NCI-H2227 (cell line): ENCODE data around the gene OR52N5.
A peak's percentile ranks its signal among the peaks of the same experiment; 100 is the strongest.

Experiments
- DNase-seq: peaks from one replicate; lab custom pipeline; 2025; ENCODE audit not compliant: unreplicated experiment; lab: John Stamatoyannopoulos, UW

OR52N5 gene

GRCh38 chr11:5783255-5783654 lies at the start of gene OR52N5:
Gene OR52N5 (minus strand): TSS chr11:5783355. CDS start chr11:5778634, 4,721 bp downstream.
- no peak for DNase-seq

DNA sequence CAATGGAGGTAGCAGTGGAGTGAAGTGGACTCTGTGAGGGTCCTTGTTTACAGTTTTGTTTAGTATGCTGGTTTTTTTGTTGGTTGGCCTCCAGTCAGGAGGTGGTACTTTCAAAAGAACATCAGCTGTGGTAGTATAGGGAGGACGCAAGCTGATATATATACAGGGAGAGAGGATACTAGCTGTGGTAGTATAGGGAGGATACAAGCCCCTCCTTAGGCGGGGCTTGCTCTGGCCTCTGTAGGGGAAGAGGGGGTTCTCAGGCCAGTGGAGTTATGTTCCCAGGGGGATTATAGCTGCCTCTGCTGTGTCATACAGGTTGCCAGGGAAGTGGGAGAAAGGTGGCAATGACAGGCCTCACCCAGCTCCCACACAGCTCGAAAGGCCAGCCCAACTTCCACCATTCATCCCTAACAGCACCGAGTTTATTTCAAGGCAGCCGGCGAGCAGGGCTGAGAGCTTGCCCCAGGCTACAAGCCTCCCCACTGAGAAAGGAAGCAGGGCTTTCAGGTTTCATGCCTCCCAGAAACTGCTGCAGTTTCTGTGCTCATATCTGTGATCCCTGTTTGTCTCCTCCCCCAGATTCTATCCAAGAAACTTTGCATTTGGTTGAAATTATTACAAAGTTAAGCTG lies 48.2 kb upstream of the OR52N5 start:
- no peak for DNase-seq

- DNase-seq: no peak
Measured at GRCh38 chr11:5818245-5818886, 35.2 kb upstream of the OR52N5 start.

- DNase-seq: no peak
Measured at GRCh38 chr11:5815534-5815933, 32.4 kb upstream of the OR52N5 start.

- no peak for DNase-seq
Measured at GRCh38 chr11:5809905-5810795, 27.0 kb upstream of the OR52N5 start.

- no peak for DNase-seq
Measured at GRCh38 chr11:5809122-5809519, 26.0 kb upstream of the OR52N5 start.

DNA sequence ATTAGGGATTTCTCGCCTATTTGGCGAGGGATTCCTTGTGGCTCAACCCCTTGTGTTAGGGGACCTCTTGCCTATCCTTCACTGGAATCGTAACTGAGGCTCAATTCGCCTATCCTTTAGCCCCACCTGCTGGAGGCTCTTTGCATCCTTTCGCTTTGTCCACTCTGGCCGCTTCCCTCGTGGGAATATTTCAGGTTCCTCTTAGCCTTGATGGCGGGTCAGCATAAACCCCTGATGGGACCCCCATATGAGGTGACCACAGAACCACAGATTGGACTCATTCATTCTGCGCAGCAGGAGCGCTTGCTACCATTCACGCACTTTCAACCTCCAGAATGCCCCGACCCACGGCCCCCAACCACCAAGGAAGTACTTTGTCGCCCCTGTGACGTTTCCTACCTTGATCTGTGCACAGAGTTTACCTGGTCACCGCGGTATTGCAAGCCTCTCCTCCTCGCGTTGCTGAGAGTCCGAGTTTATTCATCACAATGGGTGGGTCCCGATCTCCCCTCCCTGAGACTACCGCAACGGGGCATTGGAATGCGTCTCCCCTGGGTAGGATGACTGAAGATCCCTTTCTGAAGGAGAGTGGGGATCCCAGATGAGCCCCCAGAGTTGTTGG lies 25.5 kb upstream of the OR52N5 start, which contains the start of gene OR52N2:
TSS of gene OR52N2 (plus strand) at position 425 of the 622 bp plus-strand sequence. CDS start 11,412 bp downstream, outside the sequence.
- peak; percentile 79 for DNase-seq

DNA sequence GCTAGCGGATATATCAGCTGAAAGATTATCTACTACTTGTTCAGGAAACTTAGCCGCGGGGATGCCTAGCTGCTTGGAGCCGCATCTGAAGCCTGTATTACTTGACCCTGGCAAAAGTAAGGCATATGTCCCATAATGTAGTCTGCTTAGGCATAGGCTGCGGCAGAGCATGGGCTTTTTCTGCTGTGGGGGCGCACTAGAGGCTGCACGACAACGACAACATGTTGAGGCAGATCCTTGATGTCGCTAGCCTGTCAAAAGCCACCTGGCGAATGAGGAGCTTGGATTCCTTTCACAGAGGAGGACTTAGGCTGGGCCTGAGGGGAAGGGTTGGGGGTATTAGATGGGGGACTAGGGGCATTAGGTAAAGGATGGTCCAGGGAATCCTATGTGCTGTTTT lies 24.4 kb upstream of the OR52N5 start:
- no peak for DNase-seq

GRCh38 chr11:5803982-5804381 lies 20.8 kb upstream of the OR52N5 start:
- DNase-seq: no peak

GRCh38 chr11:5796541-5796940 lies 13.4 kb upstream of the OR52N5 start:
- DNase-seq: no peak

GRCh38 chr11:5791165-5791564 lies 8.0 kb upstream of the OR52N5 start, which contains the start of gene OR52N1:
Gene OR52N1 (minus strand): TSS chr11:5791265. CDS start chr11:5788816, 2,449 bp downstream.
- no peak for DNase-seq

- no peak for DNase-seq
Measured at GRCh38 chr11:5767056-5767455, 16.1 kb downstream of the OR52N5 start.

GRCh38 chr11:5753943-5754342 lies 29.2 kb downstream of the OR52N5 start, which contains the start of gene OR52N4:
Gene OR52N4 (plus strand): TSS chr11:5754243. CDS start chr11:5754741, 498 bp downstream.
- no peak for DNase-seq

DNA sequence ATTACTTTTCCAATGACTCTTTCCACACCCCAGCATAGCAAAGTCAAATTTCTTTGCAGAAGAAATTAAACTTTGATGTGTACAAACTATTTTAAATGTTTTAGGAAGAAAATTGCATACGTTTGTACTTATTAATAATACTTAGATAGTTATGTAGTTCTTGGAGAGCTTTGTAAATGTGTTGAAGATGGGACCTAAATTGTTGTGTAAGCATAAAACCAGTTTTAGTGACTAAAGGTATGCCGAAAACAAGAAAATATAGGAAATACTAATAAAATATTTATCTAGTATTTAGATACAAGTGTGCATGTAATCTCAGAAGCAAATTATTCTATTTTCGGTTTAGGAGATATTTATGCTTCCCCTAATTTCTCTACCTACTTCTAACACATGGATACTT lies 33.3 kb downstream of the OR52N5 start:
- DNase-seq: no peak

DNA sequence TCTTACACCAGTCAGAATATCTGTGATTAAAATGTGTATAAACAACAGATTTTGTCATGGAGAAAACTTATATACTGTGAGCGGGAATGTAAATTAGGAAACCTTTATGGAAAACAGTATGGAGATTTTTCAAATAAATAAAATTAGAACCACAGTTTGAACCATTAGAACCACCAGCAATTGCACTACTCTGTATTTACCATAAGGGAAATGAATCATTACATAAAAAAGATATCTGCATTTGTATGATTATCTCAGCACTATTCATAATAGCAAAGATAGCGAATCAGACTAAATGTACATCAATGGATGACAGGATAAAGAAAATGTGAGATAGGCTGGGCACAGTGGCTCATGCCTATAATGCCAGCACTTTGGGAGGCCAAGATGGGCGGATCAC lies 36.5 kb downstream of the OR52N5 start:
- DNase-seq: no peak

GRCh38 chr11:5738431-5738830 lies 44.7 kb downstream of the OR52N5 start:
- DNase-seq: no peak

DNA sequence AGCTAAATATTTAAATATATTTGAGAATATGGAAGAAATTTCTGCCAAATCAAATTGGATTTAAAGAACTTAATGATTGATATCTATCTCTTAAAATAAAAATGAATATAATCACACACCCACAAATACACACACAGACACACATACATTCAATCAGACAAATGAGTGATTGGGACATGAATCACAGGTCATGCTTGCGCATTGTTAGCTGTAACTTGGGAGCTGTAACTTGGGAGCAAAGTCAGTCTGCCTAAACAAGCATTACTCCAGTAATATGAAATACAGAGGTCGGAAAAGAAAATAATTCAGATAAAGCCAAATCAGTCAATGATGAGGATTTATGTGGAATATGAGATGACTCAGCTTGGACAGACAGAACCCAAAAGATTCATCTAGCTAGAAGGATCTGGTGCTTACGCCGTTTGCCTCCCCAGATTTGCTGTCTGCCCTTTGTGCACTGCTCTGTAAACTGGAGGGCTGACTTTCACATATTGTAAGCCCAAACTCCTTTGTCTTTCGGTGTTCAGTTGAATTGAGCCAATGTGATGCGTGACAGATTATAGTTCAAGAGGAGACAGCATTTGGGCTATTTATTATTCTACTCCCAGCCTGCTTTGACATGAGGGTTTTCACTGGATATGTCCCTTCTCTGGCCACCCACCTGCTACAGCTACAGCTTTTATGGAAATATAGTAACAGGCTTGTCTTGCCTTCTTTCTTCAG lies 45.3 kb downstream of the OR52N5 start:
- no peak for DNase-seq

GRCh38 chr11:5737091-5737490 lies 46.1 kb downstream of the OR52N5 start:
- DNase-seq: no peak

- no peak for DNase-seq
Measured at GRCh38 chr11:5736396-5736795, 46.8 kb downstream of the OR52N5 start, which contains the start of gene OR56B1. Gene OR56B1 (plus strand): TSS chr11:5736448. CDS start chr11:5736517, 69 bp downstream.

- no peak for DNase-seq
Measured at GRCh38 chr11:5727691-5728090, 55.5 kb downstream of the OR52N5 start.
